HG02759 (cell line): ENCODE data around the gene FEM1B.

Source experiments
- ATAC-seq: cut with Tn5 transposase; IDR thresholded peaks from one replicate; pipeline ENCODE4 v1.9.1; 2021; ENCODE audit warnings: mild to moderate bottlenecking, moderate library complexity; ENCODE audit not compliant: unreplicated experiment

The FEM1B gene

GRCh38 chr15:68344600-68344999 is 67.1 kb downstream of the FEM1B start:
- ATAC-seq = no peak
